Aorta (tissue), 5 donors: ENCODE results near the gene SLC12A5. TPM values are rescaled to one million over a fixed set of nuclear protein-coding genes. Genes with fewer than 3 reads are reported as not detected.

ENCODE experiments used
- ATAC-seq: fragments of 200-7000 bp; cut with Tn5 transposase; one replicate; pipeline ENCODE4 v1.9.1; 2022; ENCODE audit warnings: moderate library complexity; ENCODE audit not compliant: low FRiP score
- DNase-seq, 2 donors: peaks; one replicate each; pipeline ENCODE4 v3.0.0-alpha.2; 2020
- H3K27ac ChIP-seq, 2 donors: one replicate each; pipeline ENCODE4 v1.5.1; 2013; ENCODE audit warnings: low read length in 2 of 2, mild to moderate bottlenecking in 2 of 2, moderate library complexity in 2 of 2, control low read depth in 1 of 2, inconsistent platforms in 1 of 2, low read depth in 1 of 2
- H3K27me3 ChIP-seq, 2 donors: one replicate each; pipeline ENCODE4 v1.6.1; 2013; ENCODE audit warnings: control low read depth in 1 of 2, low read length in 1 of 2, mild to moderate bottlenecking in 1 of 2, moderate library complexity in 1 of 2; ENCODE audit not compliant: insufficient read depth in 2 of 2, control insufficient read depth in 1 of 2
- H3K36me3 ChIP-seq, 2 donors: one replicate each; pipeline ENCODE4 v1.6.1; 2013; ENCODE audit warnings: control low read depth in 1 of 2, low read length in 1 of 2, mild to moderate bottlenecking in 1 of 2; ENCODE audit not compliant: insufficient read depth in 2 of 2, control insufficient read depth in 1 of 2
- H3K4me1 ChIP-seq, 2 donors: one replicate each; pipeline ENCODE4 v1.6.1; 2013; ENCODE audit warnings: low read length in 2 of 2, control low read depth in 1 of 2, mild to moderate bottlenecking in 1 of 2, moderate library complexity in 1 of 2; ENCODE audit not compliant: insufficient read depth in 2 of 2, control insufficient read depth in 1 of 2
- H3K4me3 ChIP-seq, 2 donors: one replicate each; pipeline ENCODE4 v1.5.1; 2013; ENCODE audit warnings: low read length in 2 of 2, control low read depth in 1 of 2, mild to moderate bottlenecking in 1 of 2
- H3K9me3 ChIP-seq: one replicate; pipeline ENCODE4 v1.6.1; 2013; ENCODE audit warnings: mild to moderate bottlenecking, low read length; ENCODE audit not compliant: control insufficient read depth
- WGBS, 2 donors: extraction: QIAGEN DNeasy Blood & Tissue Kit; methylation state at CpG; one replicate each; pipeline ENCODE4 v1.1.7; 2013; 5-methylcytosine and 5-hydroxymethylcytosine counted together
- intact Hi-C, 2 donors: fragments of 100-400 bp; cut with DNase I; formaldehyde crosslinking; loops; one replicate each; pipeline versions ENCODE4 v1.14.2 to v1.15.0; 2022
- polyA plus RNA-seq, 2 donors: library from polyadenylated mRNA; stranded (reverse); fragments of 200-250 nt; gene quantifications; one replicate each; pipeline ENCODE4 v1.2.3, GENCODE V29; 2013
- total RNA-seq, 2 donors: library from RNA; stranded (reverse); fragmentation: NEBNext Ultra II Directional; extraction: Animal tissue kit (Norgen Biotek cat#: 25700); gene quantifications; one replicate each; pipeline ENCODE4 v1.2.1, GENCODE V29; 2021
- donor health status: healthy with polysubstance abuse.
- donor health status: Bipolar disorder and iron deficiency.
- donor health status: DM: no; HTN: no; CAD: no.
- donor health status: DM: no; HTN: no; CAD: no.
- donor health status: DM: yes; HTN: yes; CAD: no.

The SLC12A5 gene
- total and polyA plus RNA-seq, 4 donors = 0.94 to 2.4 TPM; not detected in 2

DNA sequence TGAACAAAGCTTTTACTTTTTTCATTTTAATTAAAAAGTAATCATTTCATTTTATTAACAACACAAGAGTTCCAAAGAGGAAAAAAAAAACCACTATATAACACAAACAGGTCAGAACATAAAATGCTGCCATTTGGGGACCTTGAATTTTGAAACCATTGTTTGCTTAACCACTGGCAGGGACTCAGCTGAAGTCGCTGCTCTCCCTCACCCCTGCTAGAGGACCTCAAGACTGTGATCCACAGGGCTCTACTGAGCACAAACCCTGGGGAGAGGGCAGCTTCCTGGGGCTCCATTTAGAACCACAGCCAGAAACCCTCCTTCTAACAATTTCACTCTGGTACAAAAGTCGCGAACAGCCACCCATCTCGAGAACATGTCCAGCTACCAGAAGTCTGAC lies 32.0 kb downstream of the SLC12A5 start:
- H3K27ac ChIP-seq = no peak overlapping the region
- no peak overlapping the region for H3K4me3 ChIP-seq
- H3K27me3 ChIP-seq = no peaks in the 10 kb centered on the region
- WGBS, 2 donors = 82 to 87% methylated on average over 4 of the region's 4 CpGs
- H3K4me1 ChIP-seq = no peaks in the 10 kb centered on the region
- no peak for ATAC-seq
- peaks cover 20 to 24% of the 10 kb centered on the region in 2 donors for H3K36me3 ChIP-seq
- DNase-seq = no peak
- no peaks in the 10 kb centered on the region for H3K9me3 ChIP-seq
- intact Hi-C loops = no loop called here

DNA sequence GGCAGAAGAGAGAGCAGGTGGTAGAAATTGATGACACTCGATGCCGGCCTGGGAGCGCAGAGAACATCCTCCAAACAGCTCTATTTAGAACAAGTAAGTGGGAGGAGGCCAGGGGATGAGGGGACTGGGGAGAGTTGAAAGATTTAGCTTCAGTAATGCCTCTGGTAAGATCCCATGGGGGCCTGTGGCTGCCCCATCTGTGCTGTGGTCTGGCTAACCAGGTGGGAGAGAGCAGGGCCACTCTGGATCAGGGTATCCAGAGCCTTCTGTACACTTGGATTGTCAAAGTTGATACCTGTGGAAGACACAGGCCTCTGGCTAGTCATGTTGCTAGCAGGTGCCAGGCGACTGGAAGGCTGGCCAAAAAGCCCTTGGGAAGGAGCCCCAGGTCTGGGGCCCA lies 33.1 kb downstream of the SLC12A5 start:
- 81 to 92% methylated on average over 4 of the region's 4 CpGs for WGBS, 2 donors
- no peaks in the 10 kb centered on the region for H3K27me3 ChIP-seq
- no peaks in the 10 kb centered on the region for H3K4me1 ChIP-seq
- DNase-seq (no peak), ATAC-seq (no peak)
- no peak overlapping the region for H3K4me3 ChIP-seq
- H3K27ac ChIP-seq = no peak overlapping the region
- intact Hi-C loops = no loop called here
- peaks cover 29 to 31% of the 10 kb centered on the region in 2 donors for H3K36me3 ChIP-seq
- H3K9me3 ChIP-seq = no peaks in the 10 kb centered on the region

GRCh38 chr20:46062621-46063020 lies 33.6 kb downstream of the SLC12A5 start:
- H3K9me3 ChIP-seq = no peaks in the 10 kb centered on the region
- ATAC-seq (no peak), DNase-seq (no peak)
- H3K36me3 ChIP-seq = peaks cover 29 to 31% of the 10 kb centered on the region in 2 donors
- H3K27ac ChIP-seq = no peak overlapping the region
- 82 to 87% methylated on average over 12 of the region's 12 CpGs for WGBS, 2 donors
- H3K4me3 ChIP-seq = no peak overlapping the region
- no peaks in the 10 kb centered on the region for H3K27me3 ChIP-seq
- H3K4me1 ChIP-seq = no peaks in the 10 kb centered on the region
- intact Hi-C loops = no loop called here

DNA sequence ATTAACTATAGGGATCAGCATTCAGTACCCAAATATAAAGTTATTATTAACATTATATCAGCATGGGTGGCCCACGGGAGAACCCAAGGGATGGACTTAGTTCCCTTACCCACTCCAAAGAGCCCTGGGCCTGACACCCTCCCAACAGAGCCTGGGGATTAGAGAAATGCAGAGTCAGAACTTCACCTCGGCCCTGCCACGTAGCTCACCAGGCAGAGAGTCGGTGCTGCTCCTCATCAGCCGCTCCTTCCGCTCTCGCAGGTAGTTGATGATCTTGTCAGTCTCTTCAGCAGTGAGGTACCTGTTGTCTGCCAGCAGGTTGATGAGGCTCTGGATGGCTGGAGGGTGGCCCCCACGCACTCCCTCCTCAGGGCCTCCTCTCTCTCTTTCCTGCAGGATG lies 34.1 kb downstream of the SLC12A5 start:
- no peak overlapping the region for H3K27ac ChIP-seq
- no peaks in the 10 kb centered on the region for H3K9me3 ChIP-seq
- DNase-seq (no peak), ATAC-seq (no peak)
- intact Hi-C loops = no loop called here
- WGBS, 2 donors = 91 to 95% methylated on average over 8 of the region's 8 CpGs
- peaks cover 31 to 32% of the 10 kb centered on the region in 2 donors for H3K36me3 ChIP-seq
- no peak overlapping the region for H3K4me3 ChIP-seq
- H3K4me1 ChIP-seq = no peaks in the 10 kb centered on the region
- no peaks in the 10 kb centered on the region for H3K27me3 ChIP-seq

- Histone ChIP-seq H3K9me3 (no peaks in the 10 kb centered on the region), H3K4me1 (no peaks in the 10 kb centered on the region), H3K27me3 (no peaks in the 10 kb centered on the region), H3K36me3 (peaks cover 31 to 32% of the 10 kb centered on the region in 2 donors), H3K4me3 (no peak overlapping the region), H3K27ac (no peak overlapping the region)
- ATAC-seq (no peak), DNase-seq (no peak)
- intact Hi-C loops = no loop called here
- 80 to 94% methylated on average over 3 of the region's 3 CpGs for WGBS, 2 donors
Observed at GRCh38 chr20:46063652-46064054, 34.6 kb downstream of the SLC12A5 start.

GRCh38 chr20:46065006-46065405 lies 36.0 kb downstream of the SLC12A5 start:
- no peak overlapping the region for H3K4me3 ChIP-seq
- WGBS, 2 donors = 93 to 96% methylated on average over 9 of the region's 9 CpGs
- DNase-seq = no peak
- no peaks in the 10 kb centered on the region for H3K4me1 ChIP-seq
- intact Hi-C loops = no loop called here
- no peaks in the 10 kb centered on the region for H3K27me3 ChIP-seq
- no peak overlapping the region for H3K27ac ChIP-seq
- H3K9me3 ChIP-seq = no peaks in the 10 kb centered on the region
- H3K36me3 ChIP-seq = peaks cover 31 to 34% of the 10 kb centered on the region in 2 donors
- no peak for ATAC-seq

GRCh38 chr20:46065691-46066090 lies 36.7 kb downstream of the SLC12A5 start:
- no peak for ATAC-seq
- H3K9me3 ChIP-seq = no peaks in the 10 kb centered on the region
- H3K27ac ChIP-seq = no peak overlapping the region
- WGBS, 2 donors = 93 to 96% methylated on average over 3 of the region's 3 CpGs
- H3K4me3 ChIP-seq = no peak overlapping the region
- intact Hi-C loops = no loop called here
- H3K36me3 ChIP-seq = peaks cover 31 to 34% of the 10 kb centered on the region in 2 donors
- H3K4me1 ChIP-seq = no peaks in the 10 kb centered on the region
- no peak for DNase-seq
- no peaks in the 10 kb centered on the region for H3K27me3 ChIP-seq

DNA sequence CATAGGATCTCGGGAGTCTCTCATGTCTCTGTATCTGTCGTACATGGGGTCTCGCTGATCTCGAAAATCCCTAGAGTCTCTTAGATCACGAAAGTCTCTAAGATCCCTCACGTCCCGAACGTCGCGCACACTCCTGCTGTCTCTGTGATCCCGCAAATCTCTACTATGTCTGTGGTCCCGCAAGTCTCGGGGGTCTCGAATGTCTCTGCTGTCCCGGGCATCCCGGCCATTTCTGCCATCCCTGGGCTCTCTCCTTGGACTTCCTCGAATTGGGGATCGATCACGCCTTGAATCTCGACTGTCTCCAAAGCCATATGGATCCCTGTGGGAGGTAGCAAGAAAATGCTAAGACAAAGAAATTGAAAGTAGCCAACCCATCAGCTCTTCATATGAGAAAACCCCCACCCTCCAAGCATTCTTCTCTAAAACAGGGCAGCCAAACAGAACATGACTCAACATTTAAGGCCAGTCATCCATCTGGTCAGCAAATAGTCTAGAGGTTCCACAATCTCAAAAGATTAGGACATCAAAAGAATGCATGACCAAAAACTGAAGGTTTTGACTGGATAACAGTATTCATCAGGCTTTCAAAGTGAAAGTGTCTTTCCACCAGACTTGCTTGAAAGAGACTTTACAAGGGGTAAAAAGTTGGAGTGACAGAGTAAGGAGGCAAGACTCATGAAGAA lies 41.3 kb downstream of the SLC12A5 start:
- ATAC-seq = no peak
- 93 to 94% methylated on average over 20 of the region's 20 CpGs for WGBS, 2 donors
- Histone ChIP-seq H3K27me3 (no peaks in the 10 kb centered on the region), H3K27ac (no peak overlapping the region), H3K36me3 (peaks cover 19 to 26% of the 10 kb centered on the region in 2 donors), H3K9me3 (no peaks in the 10 kb centered on the region), H3K4me1 (peaks cover 0 to 3% of the 10 kb centered on the region in 2 donors), H3K4me3 (no peak overlapping the region)
- intact Hi-C loops = no loop called here
- DNase-seq = no peak

- DNase-seq (no peak), ATAC-seq (no peak)
- Histone ChIP-seq H3K36me3 (peaks cover 17 to 20% of the 10 kb centered on the region in 2 donors), H3K4me1 (peaks cover 0 to 3% of the 10 kb centered on the region in 2 donors), H3K27me3 (no peaks in the 10 kb centered on the region), H3K27ac (no peak overlapping the region), H3K4me3 (no peak overlapping the region), H3K9me3 (no peaks in the 10 kb centered on the region)
- 90 to 94% methylated on average over 3 of the region's 3 CpGs for WGBS, 2 donors
- intact Hi-C loops = no loop called here
Observed at GRCh38 chr20:46071573-46071972, 42.6 kb downstream of the SLC12A5 start.
